ENCODE data around the gene CNN1.
A peak's percentile ranks its signal among the peaks of the same experiment; 100 is the strongest.

CNN1 gene

DNA sequence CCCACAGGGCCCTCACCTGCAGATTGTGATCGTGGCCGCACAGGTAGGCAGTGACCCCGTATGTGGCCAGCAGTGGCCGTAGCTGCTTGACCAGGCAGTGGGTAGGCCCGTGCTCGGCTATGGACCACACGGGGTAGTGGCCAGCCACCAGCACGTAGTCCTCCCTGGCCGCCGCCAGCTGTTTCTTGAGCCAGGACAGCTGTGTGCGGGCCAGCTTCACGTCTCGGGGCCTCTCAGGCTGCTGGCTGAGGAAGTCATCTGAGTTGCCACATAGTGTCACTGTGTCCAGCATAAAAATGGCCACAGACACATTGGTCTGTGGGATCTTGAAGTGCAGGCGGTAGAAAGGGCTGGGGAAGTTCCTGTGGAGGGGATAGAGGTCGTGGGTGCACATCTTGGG lies 37.6 kb downstream of the CNN1 start:
- 92% methylated on average over 15 of the region's 15 CpGs for WGBS
- Histone ChIP-seq H3K27ac (ENCODE audit: low read length, poor library complexity, severe bottlenecking) (no peak overlapping the region), H2AK5ac (ENCODE audit: low read length, severe bottlenecking) (no peak overlapping the region)

GRCh38 chr19:11577451-11578257 lies 39.0 kb downstream of the CNN1 start, which contains the start of gene ACP5:
TSS of gene ACP5 (minus strand) at chr19:11577645. CDS start at chr19:11577317, 328 bp downstream.
- peak; percentile 37 for DNase-seq
- peak within 1 kb of the TSS; percentile 51 to 89 for H3K18ac ChIP-seq (ENCODE audit: low read depth in 1 of 2, low read length in 2 of 2)
- H4K8ac ChIP-seq (ENCODE audit: low read length), result peak within 1 kb of the TSS; percentile 87
- H2AK5ac ChIP-seq (ENCODE audit: low read length, severe bottlenecking), result no peak within 1 kb of the TSS
- H2BK120ac ChIP-seq (ENCODE audit: low read depth, low read length), result peak within 1 kb of the TSS; percentile 68
- peak within 1 kb of the TSS; percentile 33 to 64 for H3K4ac ChIP-seq (ENCODE audit: low read depth in 1 of 2, low read length in 2 of 2)
- H3K27ac ChIP-seq (ENCODE audit: low read length, poor library complexity, severe bottlenecking), result no peak within 1 kb of the TSS
- peaks cover 6 to 13% of the 10 kb centered on the region in 2 experiments for H3K27me3 ChIP-seq (ENCODE audit: control insufficient read depth in 1 of 2, insufficient read depth in 1 of 2, low read length in 2 of 2)
- H2BK5ac ChIP-seq (ENCODE audit: low read depth, low read length, poor library complexity, severe bottlenecking), result no peak within 1 kb of the TSS
- 69% methylated on average over 17 of the region's 18 CpGs for WGBS
- no peak within 1 kb of the TSS for H2BK15ac ChIP-seq (ENCODE audit: low read depth, poor library complexity, severe bottlenecking)
- no peak within 1 kb of the TSS for H3K4me2 ChIP-seq (ENCODE audit: low read length, poor library complexity, severe bottlenecking)
- no peaks in the 10 kb centered on the region for H3K9me3 ChIP-seq (ENCODE audit: control insufficient read depth, low read length)
- peak within 1 kb of the TSS; percentile 97 for H4K91ac ChIP-seq (ENCODE audit: low read length)
- no peaks in the 10 kb centered on the region for H3K36me3 ChIP-seq (ENCODE audit: control insufficient read depth in 1 of 2, insufficient read depth in 2 of 2, low read depth in 1 of 2, low read length in 2 of 2)
- no peaks in the 10 kb centered on the region for H3K79me1 ChIP-seq (replicated peaks; ENCODE audit: low read length, poor library complexity, severe bottlenecking)
- peak within 1 kb of the TSS in 1 of 2 experiments; percentile 94 for H2BK12ac ChIP-seq (ENCODE audit: low read length in 2 of 2)
- no peak within 1 kb of the TSS for H3K14ac ChIP-seq (ENCODE audit: low read length in 2 of 2)
- H3K9ac ChIP-seq (ENCODE audit: low read length), result no peak within 1 kb of the TSS
- H3K23ac ChIP-seq (ENCODE audit: low read length in 2 of 2), result no peak within 1 kb of the TSS
- peak within 1 kb of the TSS; percentile 29 for H2AFZ ChIP-seq (ENCODE audit: low read depth, low read length)
- peak within 1 kb of the TSS in 1 of 2 experiments; percentile 58 for H3K4me3 ChIP-seq (ENCODE audit: insufficient read depth in 1 of 2, low read depth in 1 of 2, low read length in 2 of 2)
- H3K4me1 ChIP-seq (ENCODE audit: control insufficient read depth, insufficient read depth, low read depth, low read length), result peaks cover 10% of the 10 kb centered on the region

More for the DNA sequence above, 37.6 kb downstream of the CNN1 start:
- no peak overlapping the region for H3K23ac ChIP-seq (ENCODE audit: low read length in 2 of 2)
- no peak overlapping the region for H3K9ac ChIP-seq (ENCODE audit: low read length)
- no peak overlapping the region for H2BK15ac ChIP-seq (ENCODE audit: low read depth, poor library complexity, severe bottlenecking)
- peaks cover 10% of the 10 kb centered on the region for H3K4me1 ChIP-seq (ENCODE audit: control insufficient read depth, insufficient read depth, low read depth, low read length)
- no peaks in the 10 kb centered on the region for H3K79me1 ChIP-seq (replicated peaks; ENCODE audit: low read length, poor library complexity, severe bottlenecking)
- no peak for DNase-seq
- H3K9me3 ChIP-seq (ENCODE audit: control insufficient read depth, low read length), result no peaks in the 10 kb centered on the region
- H2BK5ac ChIP-seq (ENCODE audit: low read depth, low read length, poor library complexity, severe bottlenecking), result no peak overlapping the region
- peaks cover 6 to 13% of the 10 kb centered on the region in 2 experiments for H3K27me3 ChIP-seq (ENCODE audit: control insufficient read depth in 1 of 2, insufficient read depth in 1 of 2, low read length in 2 of 2)
- no peak overlapping the region for H2BK12ac ChIP-seq (ENCODE audit: low read length in 2 of 2)
- H4K91ac ChIP-seq (ENCODE audit: low read length), result peak overlapping the region; percentile 31
- peak overlapping the region in 1 of 2 experiments; percentile 18 for H3K18ac ChIP-seq (ENCODE audit: low read depth in 1 of 2, low read length in 2 of 2)
- no peak overlapping the region for H2BK120ac ChIP-seq (ENCODE audit: low read depth, low read length)
- no peaks in the 10 kb centered on the region for H3K36me3 ChIP-seq (ENCODE audit: control insufficient read depth in 1 of 2, insufficient read depth in 2 of 2, low read depth in 1 of 2, low read length in 2 of 2)
- no peak overlapping the region for H2AFZ ChIP-seq (ENCODE audit: low read depth, low read length)
- H3K4me2 ChIP-seq (ENCODE audit: low read length, poor library complexity, severe bottlenecking), result no peak overlapping the region
- H4K8ac ChIP-seq (ENCODE audit: low read length), result peak overlapping the region; percentile 29
- H3K14ac ChIP-seq (ENCODE audit: low read length in 2 of 2), result no peak overlapping the region
- no peak overlapping the region for H3K4ac ChIP-seq (ENCODE audit: low read depth in 1 of 2, low read length in 2 of 2)
- H3K4me3 ChIP-seq (ENCODE audit: insufficient read depth in 1 of 2, low read depth in 1 of 2, low read length in 2 of 2), result no peak overlapping the region

GRCh38 chr19:11578258-11579142 lies 39.8 kb downstream of the CNN1 start:
- H2BK15ac ChIP-seq (ENCODE audit: low read depth, poor library complexity, severe bottlenecking), result no peak overlapping the region
- H3K27ac ChIP-seq (ENCODE audit: low read length, poor library complexity, severe bottlenecking), result no peak overlapping the region
- H3K36me3 ChIP-seq (ENCODE audit: control insufficient read depth in 1 of 2, insufficient read depth in 2 of 2, low read depth in 1 of 2, low read length in 2 of 2), result no peaks in the 10 kb centered on the region
- H2AK5ac ChIP-seq (ENCODE audit: low read length, severe bottlenecking), result no peak overlapping the region
- H3K4me1 ChIP-seq (ENCODE audit: control insufficient read depth, insufficient read depth, low read depth, low read length), result peaks cover 10% of the 10 kb centered on the region
- peak; percentile 33 for DNase-seq
- H3K4me2 ChIP-seq (ENCODE audit: low read length, poor library complexity, severe bottlenecking), result no peak overlapping the region
- H3K18ac ChIP-seq (ENCODE audit: low read depth in 1 of 2, low read length in 2 of 2), result peak overlapping the region in 1 of 2 experiments; percentile 62
- H3K14ac ChIP-seq (ENCODE audit: low read length in 2 of 2), result no peak overlapping the region
- H4K8ac ChIP-seq (ENCODE audit: low read length), result peak overlapping the region; percentile 77
- H2AFZ ChIP-seq (ENCODE audit: low read depth, low read length), result no peak overlapping the region
- H3K79me1 ChIP-seq (replicated peaks; ENCODE audit: low read length, poor library complexity, severe bottlenecking), result no peaks in the 10 kb centered on the region
- H2BK5ac ChIP-seq (ENCODE audit: low read depth, low read length, poor library complexity, severe bottlenecking), result no peak overlapping the region
- peak overlapping the region in 1 of 2 experiments; percentile 94 for H2BK12ac ChIP-seq (ENCODE audit: low read length in 2 of 2)
- 30% methylated on average over 61 of the region's 62 CpGs for WGBS
- peaks cover 6 to 13% of the 10 kb centered on the region in 2 experiments for H3K27me3 ChIP-seq (ENCODE audit: control insufficient read depth in 1 of 2, insufficient read depth in 1 of 2, low read length in 2 of 2)
- no peak overlapping the region for H3K23ac ChIP-seq (ENCODE audit: low read length in 2 of 2)
- no peak overlapping the region for H3K9ac ChIP-seq (ENCODE audit: low read length)
- peak overlapping the region in 1 of 2 experiments; percentile 64 for H3K4ac ChIP-seq (ENCODE audit: low read depth in 1 of 2, low read length in 2 of 2)
- no peaks in the 10 kb centered on the region for H3K9me3 ChIP-seq (ENCODE audit: control insufficient read depth, low read length)
- peak overlapping the region; percentile 83 for H4K91ac ChIP-seq (ENCODE audit: low read length)
- H2BK120ac ChIP-seq (ENCODE audit: low read depth, low read length), result no peak overlapping the region
- peak overlapping the region in 1 of 2 experiments; percentile 58 for H3K4me3 ChIP-seq (ENCODE audit: insufficient read depth in 1 of 2, low read depth in 1 of 2, low read length in 2 of 2)

DNA sequence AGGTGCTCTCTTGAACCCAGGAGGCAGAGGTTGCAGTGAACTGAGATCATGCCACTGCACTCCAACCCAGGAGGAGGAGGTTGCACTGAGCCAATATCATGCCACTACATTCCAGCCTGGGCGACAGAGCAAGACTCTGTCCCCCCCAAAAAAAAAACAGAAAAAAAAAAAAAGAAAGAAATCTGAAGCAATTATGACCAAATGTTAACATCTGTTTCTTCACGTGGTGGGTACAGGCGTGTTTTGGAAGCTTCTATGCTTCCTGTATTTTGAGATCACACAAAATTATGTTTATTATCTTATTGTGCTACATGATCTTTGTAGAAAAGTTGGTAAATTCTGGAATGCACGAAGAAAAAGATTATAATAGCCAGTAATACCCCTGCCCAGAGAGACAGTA lies 41.5 kb downstream of the CNN1 start:
- no peaks in the 10 kb centered on the region for H3K79me1 ChIP-seq (replicated peaks; ENCODE audit: low read length, poor library complexity, severe bottlenecking)
- WGBS, result 100% methylated on average over 1 of the region's 4 CpGs

More for the DNA sequence above, 41.5 kb downstream of the CNN1 start:
- no peak overlapping the region for H2BK15ac ChIP-seq (ENCODE audit: low read depth, poor library complexity, severe bottlenecking)
- no peak overlapping the region for H2BK120ac ChIP-seq (ENCODE audit: low read depth, low read length)
- H3K4me2 ChIP-seq (ENCODE audit: low read length, poor library complexity, severe bottlenecking), result no peak overlapping the region
- no peaks in the 10 kb centered on the region for H3K9me3 ChIP-seq (ENCODE audit: control insufficient read depth, low read length)
- H2BK12ac ChIP-seq (ENCODE audit: low read length in 2 of 2), result no peak overlapping the region
- no peak overlapping the region for H2AFZ ChIP-seq (ENCODE audit: low read depth, low read length)
- H3K4me1 ChIP-seq (ENCODE audit: control insufficient read depth, insufficient read depth, low read depth, low read length), result peaks cover 10% of the 10 kb centered on the region
- H4K91ac ChIP-seq (ENCODE audit: low read length), result no peak overlapping the region
- peaks cover 6 to 13% of the 10 kb centered on the region in 2 experiments for H3K27me3 ChIP-seq (ENCODE audit: control insufficient read depth in 1 of 2, insufficient read depth in 1 of 2, low read length in 2 of 2)
- H2AK5ac ChIP-seq (ENCODE audit: low read length, severe bottlenecking), result no peak overlapping the region
- H3K27ac ChIP-seq (ENCODE audit: low read length, poor library complexity, severe bottlenecking), result no peak overlapping the region
- no peak overlapping the region for H3K14ac ChIP-seq (ENCODE audit: low read length in 2 of 2)
- no peak overlapping the region for H2BK5ac ChIP-seq (ENCODE audit: low read depth, low read length, poor library complexity, severe bottlenecking)
- H3K9ac ChIP-seq (ENCODE audit: low read length), result no peak overlapping the region
- no peak overlapping the region for H3K23ac ChIP-seq (ENCODE audit: low read length in 2 of 2)
- H4K8ac ChIP-seq (ENCODE audit: low read length), result no peak overlapping the region
- no peaks in the 10 kb centered on the region for H3K36me3 ChIP-seq (ENCODE audit: control insufficient read depth in 1 of 2, insufficient read depth in 2 of 2, low read depth in 1 of 2, low read length in 2 of 2)
- no peak overlapping the region for H3K4me3 ChIP-seq (ENCODE audit: insufficient read depth in 1 of 2, low read depth in 1 of 2, low read length in 2 of 2)
- no peak for DNase-seq
- no peak overlapping the region for H3K18ac ChIP-seq (ENCODE audit: low read depth in 1 of 2, low read length in 2 of 2)
- no peak overlapping the region for H3K4ac ChIP-seq (ENCODE audit: low read depth in 1 of 2, low read length in 2 of 2)
